WTC11 (cell line): ENCODE measurements around the gene MCM10. TPM values are rescaled to one million over a fixed set of nuclear protein-coding genes. Genes with fewer than 3 reads are reported as not detected.

Experiments
- ATAC-seq: fragments of 200-7000 bp; cut with Tn5 transposase; 2 replicates; pipeline ENCODE4 v1.10.0; 2021; ENCODE audit warnings: mild to moderate bottlenecking, moderate library complexity
- CTCF ChIA-PET: fragments of 300-600 bp; sonication (Branson Sonifier 250); formaldehyde crosslinking; loops from one replicate; lab custom pipeline; 2021; ENCODE audit warnings: antibody characterized with exemption; lab: Charles Lee
- POLR2A ChIA-PET: fragments of 350-600 bp; sonication (Branson Sonifier 250); formaldehyde crosslinking; loops from one replicate; lab custom pipeline; 2021; ENCODE audit warnings: antibody characterized with exemption; lab: Charles Lee
- DNase-seq: peaks from one replicate; pipeline ENCODE4 v3.0.0; 2021; ENCODE audit warnings: low spot score
- H3K27ac Mint-ChIP-seq: 2 replicates; pipeline ENCODE4 v1.8.0; 2021; ENCODE audit warnings: mixed read lengths
- H3K27me3 Mint-ChIP-seq: 2 replicates; pipeline ENCODE4 v1.8.0; 2021; ENCODE audit warnings: low read depth, mild to moderate bottlenecking, moderate library complexity, mixed read lengths
- H3K36me3 Mint-ChIP-seq: 2 replicates; pipeline ENCODE4 v1.8.0; 2021; ENCODE audit warnings: mixed read lengths
- H3K4me1 Mint-ChIP-seq: 2 replicates; pipeline ENCODE4 v1.8.0; 2022; ENCODE audit warnings: mixed read lengths
- H3K4me3 Mint-ChIP-seq: 2 replicates; pipeline ENCODE4 v1.8.0; 2021; ENCODE audit warnings: mild to moderate bottlenecking, moderate library complexity, mixed read lengths
- H3K9me3 Mint-ChIP-seq: 2 replicates; pipeline ENCODE4 v1.8.0; 2021; ENCODE audit warnings: mixed read lengths
- EMX1 ChIP-seq: fragments of 250-450 bp; sonication (Bioruptor Pico); IDR thresholded peaks from 2 replicates; pipeline ENCODE4 v1.8.0; 2021; ENCODE audit warnings: mild to moderate bottlenecking
- ETV6 ChIP-seq: sonication (generic); formaldehyde crosslinking; IDR thresholded peaks from 2 replicates; pipeline ENCODE4 v1.8.1; 2022; ENCODE audit warnings: mild to moderate bottlenecking, missing genetic modification reagents
- FOXJ3 ChIP-seq: sonication (generic); formaldehyde crosslinking; IDR thresholded peaks from 2 replicates; pipeline ENCODE4 v1.9.0; 2021; ENCODE audit warnings: missing genetic modification reagents, mild to moderate bottlenecking, borderline replicate concordance
- IRF2 ChIP-seq: sonication (generic); formaldehyde crosslinking; IDR thresholded peaks from 2 replicates; pipeline ENCODE4 v1.8.0; 2022; ENCODE audit warnings: low read depth, missing genetic modification reagents, borderline replicate concordance
- KAT7 ChIP-seq: sonication (generic); formaldehyde crosslinking; IDR thresholded peaks from 2 replicates; pipeline ENCODE4 v1.8.1; 2023; ENCODE audit warnings: missing genetic modification reagents, mild to moderate bottlenecking, borderline replicate concordance
- PRRX2 ChIP-seq: fragments of 250-450 bp; sonication (Bioruptor Pico); IDR thresholded peaks from 2 replicates; pipeline ENCODE4 v1.8.0; 2021; ENCODE audit warnings: mild to moderate bottlenecking
- RELA ChIP-seq: sonication (generic); formaldehyde crosslinking; IDR thresholded peaks from 2 replicates; pipeline ENCODE4 v1.8.1; 2022; ENCODE audit warnings: missing genetic modification reagents, mild to moderate bottlenecking, borderline replicate concordance
- SMAD4 ChIP-seq: sonication (generic); formaldehyde crosslinking; IDR thresholded peaks from 2 replicates; pipeline ENCODE4 v1.8.0; 2022; ENCODE audit warnings: mild to moderate bottlenecking, missing genetic modification reagents
- TEAD1 ChIP-seq: sonication (generic); formaldehyde crosslinking; IDR thresholded peaks from 2 replicates; pipeline ENCODE4 v1.8.0; 2022; ENCODE audit warnings: mild to moderate bottlenecking, missing genetic modification reagents
- TEAD4 ChIP-seq: sonication (generic); formaldehyde crosslinking; IDR thresholded peaks from 2 replicates; pipeline ENCODE4 v1.8.0; 2022; ENCODE audit warnings: mild to moderate bottlenecking, missing genetic modification reagents
- ZBTB21 ChIP-seq: sonication (generic); formaldehyde crosslinking; IDR thresholded peaks from 2 replicates; pipeline ENCODE4 v1.8.1; 2023; ENCODE audit warnings: mild to moderate bottlenecking, missing genetic modification reagents, borderline replicate concordance
- ZNF138 ChIP-seq: sonication (generic); formaldehyde crosslinking; conservative IDR thresholded peaks from 2 replicates; pipeline ENCODE4 v1.8.1; 2022; ENCODE audit warnings: mild to moderate bottlenecking, moderate library complexity, missing genetic modification reagents
- total RNA-seq: library from RNA; stranded (reverse); gene quantifications from 3 replicates; pipeline ENCODE4 v1.2.3, GENCODE V29; 2021
- TF ChIP-seq, protein P1 (sequence below): sonication (generic); formaldehyde crosslinking; IDR thresholded peaks from 2 replicates; pipeline ENCODE4 v1.8.1; 2023; ENCODE audit warnings: mild to moderate bottlenecking, moderate library complexity, missing genetic modification reagents
- TF ChIP-seq, protein P2 (sequence below): sonication (generic); formaldehyde crosslinking; IDR thresholded peaks from 2 replicates; pipeline ENCODE4 v1.8.1; 2022; ENCODE audit warnings: mild to moderate bottlenecking, missing genetic modification reagents, moderate library complexity, borderline replicate concordance
- TF ChIP-seq, protein P3 (sequence below): sonication (generic); formaldehyde crosslinking; IDR thresholded peaks from 2 replicates; pipeline ENCODE4 v1.8.0; 2022; ENCODE audit warnings: missing genetic modification reagents
- TF ChIP-seq, protein P4 (sequence below): sonication (generic); formaldehyde crosslinking; IDR thresholded peaks from 2 replicates; pipeline ENCODE4 v1.8.1; 2022; ENCODE audit warnings: low read depth, missing genetic modification reagents, borderline replicate concordance
- TF ChIP-seq, protein P5 (sequence below): sonication (generic); formaldehyde crosslinking; IDR thresholded peaks from 2 replicates; pipeline ENCODE4 v1.8.1; 2023; ENCODE audit warnings: mild to moderate bottlenecking, missing genetic modification reagents

The MCM10 gene
- total RNA-seq, 1 experiment from 2014 or later: 44.3 TPM

DNA sequence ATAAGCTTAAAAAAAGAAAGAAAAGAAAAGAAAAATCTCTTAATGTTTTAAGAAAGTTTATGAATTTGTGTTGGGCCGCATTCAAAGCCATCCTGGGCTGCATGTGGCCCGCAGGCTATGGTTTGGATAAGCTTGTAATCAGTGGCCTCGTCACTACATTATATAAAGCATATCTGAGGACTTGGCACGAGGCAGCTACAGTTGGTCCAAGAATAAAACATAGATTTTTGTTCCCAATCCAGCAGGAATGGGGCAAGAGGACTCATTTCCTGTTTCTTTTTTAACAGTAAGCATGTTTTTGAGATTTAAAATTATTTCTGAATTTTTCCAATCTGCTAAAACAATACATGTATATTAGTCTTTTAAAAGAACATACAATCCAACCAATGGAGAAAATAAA lies 28.6 kb downstream of the MCM10 start (continued):
- TF ChIP-seq, protein P1, sequence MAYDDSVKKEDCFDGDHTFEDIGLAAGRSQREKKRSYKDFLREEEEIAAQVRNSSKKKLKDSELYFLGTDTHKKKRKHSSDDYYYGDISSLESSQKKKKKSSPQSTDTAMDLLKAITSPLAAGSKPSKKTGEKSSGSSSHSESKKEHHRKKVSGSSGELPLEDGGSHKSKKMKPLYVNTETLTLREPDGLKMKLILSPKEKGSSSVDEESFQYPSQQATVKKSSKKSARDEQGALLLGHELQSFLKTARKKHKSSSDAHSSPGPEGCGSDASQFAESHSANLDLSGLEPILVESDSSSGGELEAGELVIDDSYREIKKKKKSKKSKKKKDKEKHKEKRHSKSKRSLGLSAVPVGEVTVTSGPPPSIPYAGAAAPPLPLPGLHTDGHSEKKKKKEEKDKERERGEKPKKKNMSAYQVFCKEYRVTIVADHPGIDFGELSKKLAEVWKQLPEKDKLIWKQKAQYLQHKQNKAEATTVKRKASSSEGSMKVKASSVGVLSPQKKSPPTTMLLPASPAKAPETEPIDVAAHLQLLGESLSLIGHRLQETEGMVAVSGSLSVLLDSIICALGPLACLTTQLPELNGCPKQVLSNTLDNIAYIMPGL (CRISPR knock-in tag): no peak
- TF ChIP-seq IRF2 (CRISPR knock-in tag) (no peak), ZBTB21 (CRISPR knock-in tag) (no peak), ZNF138 (CRISPR knock-in tag) (no peak)

DNA sequence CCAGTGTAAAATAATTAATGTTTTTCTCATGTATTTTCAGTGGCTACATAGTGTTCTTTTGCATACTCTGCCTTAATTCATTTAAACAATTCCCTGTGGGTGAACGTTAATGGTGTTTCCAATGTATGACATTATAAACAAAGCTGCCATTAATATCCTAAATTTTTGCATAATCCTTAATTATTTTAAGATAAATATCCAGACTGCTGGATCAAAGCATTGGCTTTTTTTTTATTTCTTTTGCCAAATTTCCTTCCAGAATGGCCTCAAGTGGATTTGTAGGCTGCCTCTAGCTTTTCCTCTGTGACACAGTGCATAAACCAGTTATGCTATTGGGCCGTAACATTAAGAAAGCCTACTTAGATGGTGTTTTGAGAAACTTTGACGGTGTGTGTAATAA lies 29.5 kb downstream of the MCM10 start:
- Mint-ChIP-seq H3K27ac (no peak overlapping the region), H3K36me3 (peaks cover 78% of the 10 kb centered on the region), H3K4me3 (no peak overlapping the region), H3K27me3 (no peaks in the 10 kb centered on the region), H3K9me3 (peaks cover 12% of the 10 kb centered on the region), H3K4me1 (no peaks in the 10 kb centered on the region)
- ChIA-PET CTCF (no interaction called here), POLR2A (no interaction called here)
- TF ChIP-seq EMX1 (no peak), KAT7 (CRISPR knock-in tag) (no peak), TEAD4 (CRISPR knock-in tag) (no peak), PRRX2 (CRISPR knock-in tag) (no peak), ETV6 (no peak), RELA (CRISPR knock-in tag) (no peak), TEAD1 (CRISPR knock-in tag) (no peak), FOXJ3 (CRISPR knock-in tag) (no peak)
- TF ChIP-seq, protein P2, sequence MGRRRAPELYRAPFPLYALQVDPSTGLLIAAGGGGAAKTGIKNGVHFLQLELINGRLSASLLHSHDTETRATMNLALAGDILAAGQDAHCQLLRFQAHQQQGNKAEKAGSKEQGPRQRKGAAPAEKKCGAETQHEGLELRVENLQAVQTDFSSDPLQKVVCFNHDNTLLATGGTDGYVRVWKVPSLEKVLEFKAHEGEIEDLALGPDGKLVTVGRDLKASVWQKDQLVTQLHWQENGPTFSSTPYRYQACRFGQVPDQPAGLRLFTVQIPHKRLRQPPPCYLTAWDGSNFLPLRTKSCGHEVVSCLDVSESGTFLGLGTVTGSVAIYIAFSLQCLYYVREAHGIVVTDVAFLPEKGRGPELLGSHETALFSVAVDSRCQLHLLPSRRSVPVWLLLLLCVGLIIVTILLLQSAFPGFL (CRISPR knock-in tag): no peak
- TF ChIP-seq, protein P3, sequence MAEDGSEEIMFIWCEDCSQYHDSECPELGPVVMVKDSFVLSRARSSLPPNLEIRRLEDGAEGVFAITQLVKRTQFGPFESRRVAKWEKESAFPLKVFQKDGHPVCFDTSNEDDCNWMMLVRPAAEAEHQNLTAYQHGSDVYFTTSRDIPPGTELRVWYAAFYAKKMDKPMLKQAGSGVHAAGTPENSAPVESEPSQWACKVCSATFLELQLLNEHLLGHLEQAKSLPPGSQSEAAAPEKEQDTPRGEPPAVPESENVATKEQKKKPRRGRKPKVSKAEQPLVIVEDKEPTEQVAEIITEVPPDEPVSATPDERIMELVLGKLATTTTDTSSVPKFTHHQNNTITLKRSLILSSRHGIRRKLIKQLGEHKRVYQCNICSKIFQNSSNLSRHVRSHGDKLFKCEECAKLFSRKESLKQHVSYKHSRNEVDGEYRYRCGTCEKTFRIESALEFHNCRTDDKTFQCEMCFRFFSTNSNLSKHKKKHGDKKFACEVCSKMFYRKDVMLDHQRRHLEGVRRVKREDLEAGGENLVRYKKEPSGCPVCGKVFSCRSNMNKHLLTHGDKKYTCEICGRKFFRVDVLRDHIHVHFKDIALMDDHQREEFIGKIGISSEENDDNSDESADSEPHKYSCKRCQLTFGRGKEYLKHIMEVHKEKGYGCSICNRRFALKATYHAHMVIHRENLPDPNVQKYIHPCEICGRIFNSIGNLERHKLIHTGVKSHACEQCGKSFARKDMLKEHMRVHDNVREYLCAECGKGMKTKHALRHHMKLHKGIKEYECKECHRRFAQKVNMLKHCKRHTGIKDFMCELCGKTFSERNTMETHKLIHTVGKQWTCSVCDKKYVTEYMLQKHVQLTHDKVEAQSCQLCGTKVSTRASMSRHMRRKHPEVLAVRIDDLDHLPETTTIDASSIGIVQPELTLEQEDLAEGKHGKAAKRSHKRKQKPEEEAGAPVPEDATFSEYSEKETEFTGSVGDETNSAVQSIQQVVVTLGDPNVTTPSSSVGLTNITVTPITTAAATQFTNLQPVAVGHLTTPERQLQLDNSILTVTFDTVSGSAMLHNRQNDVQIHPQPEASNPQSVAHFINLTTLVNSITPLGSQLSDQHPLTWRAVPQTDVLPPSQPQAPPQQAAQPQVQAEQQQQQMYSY (CRISPR knock-in tag): no peak
- TF ChIP-seq, protein P4, sequence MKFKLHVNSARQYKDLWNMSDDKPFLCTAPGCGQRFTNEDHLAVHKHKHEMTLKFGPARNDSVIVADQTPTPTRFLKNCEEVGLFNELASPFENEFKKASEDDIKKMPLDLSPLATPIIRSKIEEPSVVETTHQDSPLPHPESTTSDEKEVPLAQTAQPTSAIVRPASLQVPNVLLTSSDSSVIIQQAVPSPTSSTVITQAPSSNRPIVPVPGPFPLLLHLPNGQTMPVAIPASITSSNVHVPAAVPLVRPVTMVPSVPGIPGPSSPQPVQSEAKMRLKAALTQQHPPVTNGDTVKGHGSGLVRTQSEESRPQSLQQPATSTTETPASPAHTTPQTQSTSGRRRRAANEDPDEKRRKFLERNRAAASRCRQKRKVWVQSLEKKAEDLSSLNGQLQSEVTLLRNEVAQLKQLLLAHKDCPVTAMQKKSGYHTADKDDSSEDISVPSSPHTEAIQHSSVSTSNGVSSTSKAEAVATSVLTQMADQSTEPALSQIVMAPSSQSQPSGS (CRISPR knock-in tag): no peak
- DNase-seq (no peak), ATAC-seq (no peak)

DNA sequence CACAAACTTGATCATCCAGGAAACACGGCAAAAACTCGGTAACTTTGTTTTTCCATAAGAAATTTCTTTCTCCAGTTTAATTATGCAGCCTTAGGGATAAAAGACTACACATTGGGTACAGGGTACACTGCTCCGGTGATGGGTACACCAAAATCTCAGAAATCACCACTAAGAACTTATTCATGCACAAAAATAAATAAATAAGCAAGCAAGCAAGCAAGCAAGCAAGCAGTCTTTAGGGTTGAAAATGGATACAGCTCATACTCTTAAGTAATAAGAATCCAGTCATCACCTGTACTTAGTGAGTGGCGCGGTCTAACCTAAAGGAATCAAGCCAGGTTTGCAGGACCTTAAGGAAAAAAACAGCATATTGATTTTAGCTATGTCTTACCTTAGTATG lies 30.0 kb downstream of the MCM10 start:
- POLR2A ChIA-PET: no interaction called here
- DNase-seq: no peak
- H3K36me3 Mint-ChIP-seq: peaks cover 77% of the 10 kb centered on the region
- CTCF ChIA-PET: no interaction called here
- H3K9me3 Mint-ChIP-seq: peaks cover 6% of the 10 kb centered on the region
- H3K27me3 Mint-ChIP-seq: no peaks in the 10 kb centered on the region
- H3K4me3 Mint-ChIP-seq: no peak overlapping the region
- no peaks in the 10 kb centered on the region for H3K4me1 Mint-ChIP-seq
- ATAC-seq: no peak
- TF ChIP-seq, protein P5, sequence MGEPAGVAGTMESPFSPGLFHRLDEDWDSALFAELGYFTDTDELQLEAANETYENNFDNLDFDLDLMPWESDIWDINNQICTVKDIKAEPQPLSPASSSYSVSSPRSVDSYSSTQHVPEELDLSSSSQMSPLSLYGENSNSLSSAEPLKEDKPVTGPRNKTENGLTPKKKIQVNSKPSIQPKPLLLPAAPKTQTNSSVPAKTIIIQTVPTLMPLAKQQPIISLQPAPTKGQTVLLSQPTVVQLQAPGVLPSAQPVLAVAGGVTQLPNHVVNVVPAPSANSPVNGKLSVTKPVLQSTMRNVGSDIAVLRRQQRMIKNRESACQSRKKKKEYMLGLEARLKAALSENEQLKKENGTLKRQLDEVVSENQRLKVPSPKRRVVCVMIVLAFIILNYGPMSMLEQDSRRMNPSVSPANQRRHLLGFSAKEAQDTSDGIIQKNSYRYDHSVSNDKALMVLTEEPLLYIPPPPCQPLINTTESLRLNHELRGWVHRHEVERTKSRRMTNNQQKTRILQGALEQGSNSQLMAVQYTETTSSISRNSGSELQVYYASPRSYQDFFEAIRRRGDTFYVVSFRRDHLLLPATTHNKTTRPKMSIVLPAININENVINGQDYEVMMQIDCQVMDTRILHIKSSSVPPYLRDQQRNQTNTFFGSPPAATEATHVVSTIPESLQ: no peak
- no peak for TF ChIP-seq SMAD4 (CRISPR knock-in tag)
- TF ChIP-seq, all 79 proteins: peak for 0
- H3K27ac Mint-ChIP-seq: no peak overlapping the region
